HCT116 (cell line): ENCODE measurements around the gene CPD. TPM values are rescaled to one million over a fixed set of nuclear protein-coding genes. Genes with fewer than 3 reads are reported as not detected.
"Not testable (repeated sequence)": the region's sequence is repeated elsewhere in the genome, so short reads cannot be mapped to it uniquely, and the experiment has no call there.

Source experiments
- ATAC-seq: fragments of 200-7000 bp; cut with Tn5 transposase; 2 replicates; pipeline ENCODE4 v1.9.1; 2020; ENCODE audit warnings: mild to moderate bottlenecking, moderate library complexity
- BruUV-seq: library from RNA; stranded (reverse); fragments of 400-500 nt; replicated peaks from 2 replicates; lab custom pipeline; 2021; lab: Mats Ljungman, UMichigan
- CTCF ChIA-PET: fragments of 300-600 bp; sonication (Branson Sonifier 250); formaldehyde crosslinking; loops from one replicate; lab custom pipeline; 2021; ENCODE audit warnings: antibody characterized with exemption; lab: Charles Lee
- POLR2A ChIA-PET: fragments of 300-600, 350-600 bp; sonication (Branson Sonifier 250); formaldehyde crosslinking; loops from one replicate; lab custom pipeline; 2021; ENCODE audit warnings: antibody characterized with exemption; lab: Charles Lee
- RAD21 ChIA-PET, 2 experiments: fragments of 300-600 bp; sonication (Branson Sonifier 250); formaldehyde crosslinking; loops; one replicate each; lab custom pipeline; 2023; ENCODE audit warnings: low total read pairs in 2 of 2; ENCODE audit not compliant: uncharacterized antibody in 2 of 2, unreplicated experiment in 2 of 2, low non-redundant PET in 1 of 2; lab: Charles Lee
- DNase-seq: peaks from one replicate; pipeline ENCODE4 v3.0.0-alpha.2; 2010; ENCODE audit warnings: low read depth, low spot score
- H2AFZ ChIP-seq: fragments of 200-600 bp; shearing (Covaris generic), sonication (generic); 2 replicates; pipeline ENCODE4 v1.6.1; 2017; ENCODE audit warnings: low read depth, mixed run types, mixed read lengths, antibody characterized with exemption, low read length; ENCODE audit not compliant: poor library complexity, severe bottlenecking
- H3K27ac ChIP-seq: 2 replicates; pipeline ENCODE4 v1.5.1; 2012; ENCODE audit warnings: low read depth, low read length
- H3K27me3 ChIP-seq: fragments of 200-600 bp; sonication (generic); 2 replicates; pipeline ENCODE4 v1.6.1; 2016; ENCODE audit warnings: mixed run types, low read length, mixed read lengths; ENCODE audit not compliant: insufficient read depth
- H3K36me3 ChIP-seq, 2 experiments: fragments of 200-500 bp in 1 of 2; fragments of 200-600 bp in 1 of 2; sonication (Bioruptor generic) in 1 of 2; sonication (generic) in 1 of 2; 2 replicates each; pipeline versions ENCODE4 v1.5.1 to v1.6.1; 2014 to 2016; ENCODE audit warnings: low read length in 2 of 2, inconsistent platforms in 1 of 2, mixed read lengths in 1 of 2, mixed run types in 1 of 2; ENCODE audit not compliant: insufficient read depth in 2 of 2, control insufficient read depth in 1 of 2
- H3K4me1 ChIP-seq, 2 experiments: fragments of 200-600 bp in 1 of 2; sonication (generic) in 1 of 2; 2 replicates each; pipeline versions ENCODE4 v1.5.1 to v1.6.1; 2012 to 2017; ENCODE audit warnings: low read length in 2 of 2, inconsistent platforms in 1 of 2, mild to moderate bottlenecking in 1 of 2, mixed read lengths in 1 of 2, mixed run types in 1 of 2, moderate library complexity in 1 of 2; ENCODE audit not compliant: insufficient read depth in 2 of 2, control insufficient read depth in 1 of 2
- H3K4me2 ChIP-seq: fragments of 200-600 bp; sonication (generic); 2 replicates; pipeline ENCODE4 v1.6.1; 2017; ENCODE audit warnings: mixed run types, low read length, mixed read lengths
- H3K4me3 ChIP-seq, 2 experiments: fragments of 200-600 bp in 1 of 2; sonication (generic) in 1 of 2; replicated peaks in 1 of 2; 2 replicates each; pipeline ENCODE4 v1.5.1; 2011 to 2016; ENCODE audit warnings: low read length in 2 of 2, control low read depth in 1 of 2, low read depth in 1 of 2, mild to moderate bottlenecking in 1 of 2, mixed read lengths in 1 of 2, mixed run types in 1 of 2
- H3K79me2 ChIP-seq: fragments of 200-600 bp; sonication (generic); 2 replicates; pipeline ENCODE4 v1.6.1; 2017; ENCODE audit warnings: mild to moderate bottlenecking, mixed run types, low read length, moderate library complexity, mixed read lengths; ENCODE audit not compliant: insufficient read depth
- H3K9ac ChIP-seq: fragments of 200-600 bp; sonication (generic); 2 replicates; pipeline ENCODE4 v1.6.1; 2016; ENCODE audit warnings: low read length, mixed read lengths
- H3K9me2 ChIP-seq: fragments of 200-600 bp; sonication (generic), shearing (Covaris generic); 2 replicates; pipeline ENCODE4 v1.6.1; 2017; ENCODE audit warnings: mixed run types, mild to moderate bottlenecking, moderate library complexity; ENCODE audit not compliant: insufficient read depth
- H3K9me3 ChIP-seq, 2 experiments: fragments of 200-500 bp in 1 of 2; fragments of 200-600 bp in 1 of 2; sonication (Bioruptor generic) in 1 of 2; sonication (generic) in 1 of 2; 2 replicates each; pipeline ENCODE4 v1.6.1; 2014 to 2017; ENCODE audit warnings: low read length in 2 of 2, mixed read lengths in 2 of 2, inconsistent platforms in 1 of 2, low read depth in 1 of 2, mild to moderate bottlenecking in 1 of 2, mixed run types in 1 of 2, moderate library complexity in 1 of 2; ENCODE audit not compliant: control insufficient read depth in 1 of 2, insufficient read depth in 1 of 2
- H4K20me1 ChIP-seq: fragments of 200-600 bp; sonication (generic), shearing (Covaris generic); 2 replicates; pipeline ENCODE4 v1.6.1; 2017; ENCODE audit warnings: mixed run types, mild to moderate bottlenecking, moderate library complexity; ENCODE audit not compliant: insufficient read depth
- ATF3 ChIP-seq: IDR thresholded peaks from 2 replicates; pipeline ENCODE4 v1.6.1; 2012
- CBX3 ChIP-seq: IDR thresholded peaks from 2 replicates; pipeline ENCODE4 v1.6.1; 2012; ENCODE audit warnings: low read depth
- ELF1 ChIP-seq: IDR thresholded peaks from 2 replicates; pipeline ENCODE4 v1.6.1; 2012; ENCODE audit warnings: low read depth, borderline replicate concordance
- EZH2 ChIP-seq: fragments of 200-600 bp; sonication (generic); IDR thresholded peaks from 2 replicates; pipeline ENCODE4 v1.6.1; 2017; ENCODE audit warnings: antibody characterized with exemption, mixed run types
- FOSL1 ChIP-seq: IDR thresholded peaks from 2 replicates; pipeline ENCODE4 v1.6.1; 2012; ENCODE audit warnings: low read depth
- MAX ChIP-seq: IDR thresholded peaks from 2 replicates; pipeline ENCODE4 v1.6.1; 2012
- POLR2A ChIP-seq: IDR thresholded peaks from 2 replicates; pipeline ENCODE4 v1.7.0; 2011; ENCODE audit warnings: borderline replicate concordance; ENCODE audit not compliant: insufficient read depth, insufficient read length; ENCODE audit errors: extremely low read depth
- POLR2AphosphoS5 ChIP-seq: IDR thresholded peaks from 2 replicates; pipeline ENCODE4 v1.6.1; 2011; ENCODE audit warnings: mild to moderate bottlenecking, low read depth, low read length, moderate library complexity
- SRF ChIP-seq: IDR thresholded peaks from 2 replicates; pipeline ENCODE4 v1.6.1; 2012; ENCODE audit warnings: low read depth
- YY1 ChIP-seq: IDR thresholded peaks from 2 replicates; pipeline ENCODE4 v1.6.1; 2011; ENCODE audit warnings: low read length, low read depth, moderate library complexity, mild to moderate bottlenecking; ENCODE audit not compliant: insufficient replicate concordance; ENCODE audit errors: extremely low read depth
- ZFX ChIP-seq: fragments of 450-650 bp; IDR thresholded peaks from 2 replicates; pipeline ENCODE4 v1.6.1; 2017
- ZNF274 ChIP-seq: fragments of 200-500 bp; sonication (Bioruptor generic); IDR thresholded peaks from 2 replicates; pipeline ENCODE4 v1.6.1; 2014; ENCODE audit warnings: mild to moderate bottlenecking, low read depth, low read length, inconsistent platforms
- intact Hi-C: fragments of 100-400 bp; cut with micrococcal nuclease; formaldehyde crosslinking; loops from 2 replicates; pipeline ENCODE4 v1.10.0; 2022
- total RNA-seq: library from RNA; stranded (reverse); gene quantifications from one replicate; pipeline ENCODE4 v1.2.1, GENCODE V29; 2021; ENCODE audit not compliant: unreplicated experiment

The CPD gene
- total RNA-seq, 1 experiment from 2014 or later, result 47.2 TPM

GRCh38 chr17:30415491-30415890 is 36.8 kb downstream of the CPD start:
- no peak for TF ChIP-seq ZNF274
- no peak for TF ChIP-seq CBX3
- TF ChIP-seq MAX, result no peak
- no peak for TF ChIP-seq SRF
- TF ChIP-seq ATF3, result no peak
- TF ChIP-seq EZH2, result no peak
- TF ChIP-seq POLR2A, result no peak
- no peak for TF ChIP-seq YY1
- no peak for TF ChIP-seq POLR2AphosphoS5
- no peak for TF ChIP-seq ELF1
- no peak for TF ChIP-seq FOSL1
- no peak for TF ChIP-seq ZFX
- Histone ChIP-seq H3K36me3 (no peaks in the 10 kb centered on the region), H3K79me2 (peaks cover 9% of the 10 kb centered on the region; the same call in 1 of the 2 replicates), H3K4me3 (no peak overlapping the region), H3K4me2 (no peak overlapping the region), H3K9ac (no peak overlapping the region), H3K27me3 (no peaks in the 10 kb centered on the region), H2AFZ (no peak overlapping the region), H3K4me1 (peaks cover 0 to 8% of the 10 kb centered on the region in 2 experiments; a peak in 1 of 4 replicates), H3K27ac (no peak overlapping the region), H3K9me3 (no peaks in the 10 kb centered on the region), H4K20me1 (no peaks in the 10 kb centered on the region), H3K9me2 (no peaks in the 10 kb centered on the region)
- BruUV-seq, result no TSS peak
- CTCF ChIA-PET, result no interaction called here
- intact Hi-C loops, result no loop called here
- ATAC-seq (no peak), DNase-seq (no peak)
- POLR2A ChIA-PET, result no interaction called here
- RAD21 ChIA-PET, result no interaction called here

GRCh38 chr17:30418070-30418469 is 39.3 kb downstream of the CPD start:
- DNase-seq, H3K4me3 ChIP-seq, H4K20me1 ChIP-seq, intact Hi-C loops, H3K4me2 ChIP-seq, H3K27ac ChIP-seq, RAD21 ChIA-PET, H3K36me3 ChIP-seq, H3K4me1 ChIP-seq, H2AFZ ChIP-seq, CTCF ChIA-PET, H3K79me2 ChIP-seq, POLR2A ChIA-PET, H3K27me3 ChIP-seq, H3K9ac ChIP-seq, H3K9me3 ChIP-seq, H3K9me2 ChIP-seq, ATAC-seq, BruUV-seq: not testable (repeated sequence)
